ENCODE results near the gene KIF2A. TPM values are rescaled to one million over a fixed set of nuclear protein-coding genes. Genes with fewer than 3 reads are reported as not detected.
A peak's percentile ranks its signal among the peaks of the same experiment; 100 is the strongest.

The KIF2A gene
- total RNA-seq, 1 donor from 2014 or later: 91.7 TPM

GRCh38 chr5:62314213-62314830 is 8.3 kb downstream of the KIF2A start:
- no peaks in the 10 kb centered on the region for H3K9me3 Mint-ChIP-seq (ENCODE audit: unreplicated experiment)
- no peaks in the 10 kb centered on the region for H3K27me3 Mint-ChIP-seq (ENCODE audit: unreplicated experiment)
- no peak overlapping the region for H3K4me3 Mint-ChIP-seq (ENCODE audit: unreplicated experiment)
- no peaks in the 10 kb centered on the region for H3K36me3 Mint-ChIP-seq (ENCODE audit: unreplicated experiment)
- no peak for TF ChIP-seq CTCF (IDR thresholded peaks at IDR 0.05; ENCODE audit: partially characterized antibody, unreplicated experiment)
- H3K4me1 Mint-ChIP-seq (ENCODE audit: low read depth, unreplicated experiment): peaks cover 40% of the 10 kb centered on the region
- DNase-seq: no peak
- no peak overlapping the region for H3K27ac Mint-ChIP-seq (ENCODE audit: unreplicated experiment)

DNA sequence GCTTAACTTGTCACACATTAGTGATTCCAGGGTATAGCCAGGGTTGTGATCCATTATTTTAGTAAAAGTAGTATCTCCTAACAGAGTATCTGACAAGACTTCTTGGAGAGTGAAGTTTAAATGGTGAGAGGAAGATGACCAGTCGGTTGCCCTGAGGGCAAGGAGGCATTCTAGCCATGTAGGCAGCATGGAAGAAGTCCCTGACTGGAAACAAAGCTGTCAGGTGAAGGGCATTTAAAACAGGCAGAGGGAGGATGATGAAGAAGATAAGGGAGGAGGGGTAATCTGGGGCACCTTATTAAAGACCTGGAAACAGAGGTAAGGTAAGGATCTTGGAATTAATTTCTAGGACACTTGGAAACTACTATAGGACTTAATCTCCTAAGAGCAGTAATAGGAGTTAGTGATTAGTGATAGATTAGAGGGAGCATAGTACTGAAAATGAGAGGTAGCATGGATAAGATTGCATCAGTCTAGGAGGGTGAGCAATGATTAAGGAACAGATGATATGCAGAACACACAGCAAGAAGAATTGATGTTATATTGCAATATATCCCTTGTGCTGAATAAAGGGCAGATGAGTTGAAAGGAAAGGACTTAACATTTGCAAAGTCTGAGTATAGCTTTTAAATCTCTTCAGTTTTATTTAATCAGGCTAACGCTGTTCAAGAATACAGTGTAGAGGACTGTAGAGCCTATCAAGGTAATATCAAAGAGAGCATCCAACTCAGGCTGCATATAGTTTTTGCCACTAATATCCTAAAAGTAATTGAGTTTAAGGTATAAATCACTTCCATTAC is 9.6 kb downstream of the KIF2A start:
- H3K4me3 Mint-ChIP-seq (ENCODE audit: unreplicated experiment): no peak overlapping the region
- H3K27me3 Mint-ChIP-seq (ENCODE audit: unreplicated experiment): no peaks in the 10 kb centered on the region
- peaks cover 31% of the 10 kb centered on the region for H3K4me1 Mint-ChIP-seq (ENCODE audit: low read depth, unreplicated experiment)
- H3K27ac Mint-ChIP-seq (ENCODE audit: unreplicated experiment): peak overlapping the region; percentile 44
- TF ChIP-seq CTCF (IDR thresholded peaks at IDR 0.05; ENCODE audit: partially characterized antibody, unreplicated experiment): no peak
- no peaks in the 10 kb centered on the region for H3K36me3 Mint-ChIP-seq (ENCODE audit: unreplicated experiment)
- no peaks in the 10 kb centered on the region for H3K9me3 Mint-ChIP-seq (ENCODE audit: unreplicated experiment)
- DNase-seq: no peak

GRCh38 chr5:62316176-62316502 is 10.1 kb downstream of the KIF2A start:
- no peak overlapping the region for H3K27ac Mint-ChIP-seq (ENCODE audit: unreplicated experiment)
- H3K36me3 Mint-ChIP-seq (ENCODE audit: unreplicated experiment): no peaks in the 10 kb centered on the region
- H3K4me3 Mint-ChIP-seq (ENCODE audit: unreplicated experiment): no peak overlapping the region
- no peaks in the 10 kb centered on the region for H3K9me3 Mint-ChIP-seq (ENCODE audit: unreplicated experiment)
- no peak for TF ChIP-seq CTCF (IDR thresholded peaks at IDR 0.05; ENCODE audit: partially characterized antibody, unreplicated experiment)
- DNase-seq: no peak
- no peaks in the 10 kb centered on the region for H3K27me3 Mint-ChIP-seq (ENCODE audit: unreplicated experiment)
- H3K4me1 Mint-ChIP-seq (ENCODE audit: low read depth, unreplicated experiment): peaks cover 25% of the 10 kb centered on the region

DNA sequence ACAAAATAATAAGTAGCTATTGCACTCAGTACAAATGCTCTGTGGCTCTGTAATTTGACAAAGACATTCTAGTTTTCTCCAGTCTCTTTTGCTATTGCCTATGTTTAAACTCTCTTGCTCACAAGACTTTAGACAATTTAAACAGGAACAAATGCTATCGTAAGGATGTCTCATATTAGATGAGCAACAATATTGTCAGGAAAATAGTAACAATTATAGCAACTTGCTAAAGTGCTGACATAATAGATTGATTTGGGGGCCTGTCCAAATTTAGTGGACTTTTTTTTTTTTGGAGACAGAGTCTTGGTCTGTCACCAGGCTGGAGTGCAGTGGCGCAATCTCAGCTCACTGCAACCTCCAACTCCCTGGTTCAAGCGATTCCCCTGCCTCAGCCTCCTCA is 11.8 kb downstream of the KIF2A start:
- no peaks in the 10 kb centered on the region for H3K27me3 Mint-ChIP-seq (ENCODE audit: unreplicated experiment)
- no peak for DNase-seq
- H3K4me1 Mint-ChIP-seq (ENCODE audit: low read depth, unreplicated experiment): peaks cover 15% of the 10 kb centered on the region
- H3K36me3 Mint-ChIP-seq (ENCODE audit: unreplicated experiment): no peaks in the 10 kb centered on the region
- no peak for TF ChIP-seq CTCF (IDR thresholded peaks at IDR 0.05; ENCODE audit: partially characterized antibody, unreplicated experiment)
- no peaks in the 10 kb centered on the region for H3K9me3 Mint-ChIP-seq (ENCODE audit: unreplicated experiment)
- no peak overlapping the region for H3K27ac Mint-ChIP-seq (ENCODE audit: unreplicated experiment)
- no peak overlapping the region for H3K4me3 Mint-ChIP-seq (ENCODE audit: unreplicated experiment)

DNA sequence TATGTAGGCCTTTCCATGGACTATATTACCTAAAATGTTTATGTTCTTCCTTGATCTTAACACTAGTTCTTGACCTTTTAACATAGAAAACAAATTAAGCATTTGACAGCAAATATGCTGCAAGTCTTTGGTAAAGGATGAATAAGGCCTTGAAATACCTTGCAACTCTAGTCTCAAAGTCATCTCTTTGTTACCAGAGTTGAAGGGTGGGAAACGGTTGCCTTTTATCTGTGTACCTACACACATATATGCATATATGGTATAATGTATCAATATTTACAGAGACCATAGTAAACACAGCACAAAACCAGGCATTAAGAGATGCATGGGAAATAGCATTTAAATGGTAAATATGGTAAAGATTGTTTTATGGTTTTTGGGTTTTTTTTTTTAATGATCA is 16.5 kb downstream of the KIF2A start:
- H3K27me3 Mint-ChIP-seq (ENCODE audit: unreplicated experiment): no peaks in the 10 kb centered on the region
- no peak for DNase-seq
- no peaks in the 10 kb centered on the region for H3K36me3 Mint-ChIP-seq (ENCODE audit: unreplicated experiment)
- TF ChIP-seq CTCF (IDR thresholded peaks at IDR 0.05; ENCODE audit: partially characterized antibody, unreplicated experiment): no peak
- no peak overlapping the region for H3K27ac Mint-ChIP-seq (ENCODE audit: unreplicated experiment)
- no peaks in the 10 kb centered on the region for H3K9me3 Mint-ChIP-seq (ENCODE audit: unreplicated experiment)
- H3K4me3 Mint-ChIP-seq (ENCODE audit: unreplicated experiment): no peak overlapping the region
- H3K4me1 Mint-ChIP-seq (ENCODE audit: low read depth, unreplicated experiment): peaks cover 11% of the 10 kb centered on the region
